ENCODE results near the gene MT1G.
A peak's percentile ranks its signal among the peaks of the same experiment; 100 is the strongest.
"Not testable (repeated sequence)": the region's sequence is repeated elsewhere in the genome, so short reads cannot be mapped to it uniquely, and the experiment has no call there.

The MT1G gene

DNA sequence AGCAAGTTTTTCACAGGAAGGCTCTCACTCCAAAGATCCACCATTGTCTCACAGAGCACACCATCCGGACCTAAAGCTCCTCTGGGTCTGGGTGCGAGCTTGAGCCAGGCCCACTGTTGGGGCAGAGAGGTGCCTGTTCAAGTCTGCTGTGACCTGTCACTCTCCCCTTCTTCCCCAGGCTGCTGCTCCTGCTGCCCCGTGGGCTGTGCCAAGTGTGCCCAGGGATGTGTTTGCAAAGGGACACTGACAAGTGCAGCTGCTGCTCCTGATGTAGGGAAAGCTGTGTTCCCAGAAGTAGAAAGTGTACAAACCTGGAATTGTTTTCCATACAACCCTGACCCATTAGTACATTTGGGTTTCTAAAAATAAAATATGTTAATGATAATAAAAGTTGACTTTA lies 9.6 kb upstream of the MT1G start:
- Histone ChIP-seq H4K20me1 (ENCODE audit: insufficient read depth, low read length) (no peaks in the 10 kb centered on the region), H3K27ac (ENCODE audit: low read depth, low read length, poor library complexity, severe bottlenecking) (no peak overlapping the region), H3K9me3 (ENCODE audit: low read length) (no peaks in the 10 kb centered on the region), H3K9me2 (ENCODE audit: low read depth, low read length) (no peaks in the 10 kb centered on the region), H3K36me3 (ENCODE audit: insufficient read depth, low read length) (no peaks in the 10 kb centered on the region), H3K9ac (ENCODE audit: low read length) (no peak overlapping the region), H3K4me1 (ENCODE audit: insufficient read depth, low read length, severe bottlenecking) (peaks cover 6% of the 10 kb centered on the region), H3K4me3 (ENCODE audit: low read depth, low read length, poor library complexity, severe bottlenecking) (no peak overlapping the region), H3F3A (ENCODE audit: insufficient read depth, low read length) (no peaks in the 10 kb centered on the region), H2AFZ (ENCODE audit: low read length) (no peak overlapping the region), H3K4me2 (ENCODE audit: low read length) (no peak overlapping the region), H3K79me2 (ENCODE audit: insufficient read depth, low read length) (no peaks in the 10 kb centered on the region), H3K27me3 (ENCODE audit: insufficient read depth, low read length) (peaks cover 4% of the 10 kb centered on the region; the same call in 1 of the 2 replicates)
- TF ChIP-seq EZH2 (IDR thresholded peaks at IDR 0.05; ENCODE audit: borderline replicate concordance, low read length) = no peak
- TF ChIP-seq, protein P1, sequence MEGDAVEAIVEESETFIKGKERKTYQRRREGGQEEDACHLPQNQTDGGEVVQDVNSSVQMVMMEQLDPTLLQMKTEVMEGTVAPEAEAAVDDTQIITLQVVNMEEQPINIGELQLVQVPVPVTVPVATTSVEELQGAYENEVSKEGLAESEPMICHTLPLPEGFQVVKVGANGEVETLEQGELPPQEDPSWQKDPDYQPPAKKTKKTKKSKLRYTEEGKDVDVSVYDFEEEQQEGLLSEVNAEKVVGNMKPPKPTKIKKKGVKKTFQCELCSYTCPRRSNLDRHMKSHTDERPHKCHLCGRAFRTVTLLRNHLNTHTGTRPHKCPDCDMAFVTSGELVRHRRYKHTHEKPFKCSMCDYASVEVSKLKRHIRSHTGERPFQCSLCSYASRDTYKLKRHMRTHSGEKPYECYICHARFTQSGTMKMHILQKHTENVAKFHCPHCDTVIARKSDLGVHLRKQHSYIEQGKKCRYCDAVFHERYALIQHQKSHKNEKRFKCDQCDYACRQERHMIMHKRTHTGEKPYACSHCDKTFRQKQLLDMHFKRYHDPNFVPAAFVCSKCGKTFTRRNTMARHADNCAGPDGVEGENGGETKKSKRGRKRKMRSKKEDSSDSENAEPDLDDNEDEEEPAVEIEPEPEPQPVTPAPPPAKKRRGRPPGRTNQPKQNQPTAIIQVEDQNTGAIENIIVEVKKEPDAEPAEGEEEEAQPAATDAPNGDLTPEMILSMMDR (IDR thresholded peaks at IDR 0.05; ENCODE audit: low read length) = no peak

DNA sequence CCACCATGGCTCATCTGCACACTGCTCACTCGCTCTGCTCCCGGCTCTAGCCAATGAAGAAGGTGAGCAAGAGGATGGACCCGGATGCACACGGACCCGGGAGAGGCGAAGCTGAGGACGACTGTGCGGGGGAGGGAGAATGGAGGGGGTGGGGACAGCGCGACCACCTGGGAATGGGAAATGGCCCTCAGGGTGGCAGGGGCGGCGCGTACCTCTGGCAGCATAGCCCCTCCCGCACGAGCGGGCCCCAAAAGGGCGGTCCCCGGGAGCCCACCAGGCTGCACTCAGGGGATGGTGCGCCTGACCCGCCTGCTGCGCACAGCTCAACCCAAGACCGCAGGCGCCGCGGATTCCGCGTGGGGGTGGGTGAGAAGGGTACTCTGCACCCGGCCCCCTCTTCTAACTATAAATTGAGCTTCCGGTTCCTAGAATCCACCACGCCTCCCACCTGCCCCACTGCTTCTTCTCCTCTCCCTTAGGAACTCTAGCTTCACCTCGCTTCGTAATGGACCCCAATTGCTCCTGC lies 7.9 kb upstream of the MT1G start:
- H2AFZ ChIP-seq (ENCODE audit: low read length) = no peak overlapping the region
- no peaks in the 10 kb centered on the region for H3K4me1 ChIP-seq (ENCODE audit: insufficient read depth, low read length, severe bottlenecking)
- H3K9me2 ChIP-seq (ENCODE audit: low read depth, low read length) = no peaks in the 10 kb centered on the region
- no peak overlapping the region for H3K4me2 ChIP-seq (ENCODE audit: low read length)
- H3K79me2 ChIP-seq (ENCODE audit: insufficient read depth, low read length) = no peaks in the 10 kb centered on the region
- no peak overlapping the region for H3K9ac ChIP-seq (ENCODE audit: low read length)
- no peak overlapping the region for H3K27ac ChIP-seq (ENCODE audit: low read depth, low read length, poor library complexity, severe bottlenecking)
- no peaks in the 10 kb centered on the region for H3K36me3 ChIP-seq (ENCODE audit: insufficient read depth, low read length)
- TF ChIP-seq, protein P1 (IDR thresholded peaks at IDR 0.05; ENCODE audit: low read length) = no peak
- no peak for TF ChIP-seq EZH2 (IDR thresholded peaks at IDR 0.05; ENCODE audit: borderline replicate concordance, low read length)
- H3K4me3 ChIP-seq (ENCODE audit: low read depth, low read length, poor library complexity, severe bottlenecking) = no peak overlapping the region
- no peaks in the 10 kb centered on the region for H3F3A ChIP-seq (ENCODE audit: insufficient read depth, low read length)
- H3K27me3 ChIP-seq (ENCODE audit: insufficient read depth, low read length) = peaks cover 4% of the 10 kb centered on the region; the same call in 1 of the 2 replicates
- no peaks in the 10 kb centered on the region for H4K20me1 ChIP-seq (ENCODE audit: insufficient read depth, low read length)
- H3K9me3 ChIP-seq (ENCODE audit: low read length) = no peaks in the 10 kb centered on the region

DNA sequence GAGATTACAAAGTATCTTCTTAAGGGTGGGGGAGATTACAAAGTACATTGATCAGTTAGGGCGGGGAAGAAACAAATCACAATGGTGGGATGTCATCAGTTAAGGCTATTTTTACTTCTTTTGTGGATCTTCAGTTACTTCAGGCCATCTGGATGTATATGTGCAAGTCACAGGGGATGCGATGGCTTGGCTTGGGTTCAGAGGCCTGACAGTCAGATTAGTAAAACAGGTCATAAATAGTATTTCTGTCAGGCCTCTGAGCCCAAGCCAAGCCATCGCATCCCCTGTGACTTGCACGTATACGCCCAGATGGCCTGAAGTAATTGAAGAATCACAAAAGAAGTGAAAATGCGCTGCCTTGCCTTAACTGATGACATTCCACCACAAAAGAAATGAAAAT lies 6.7 kb upstream of the MT1G start:
- H3F3A ChIP-seq (ENCODE audit: insufficient read depth, low read length); H3K4me1 ChIP-seq (ENCODE audit: insufficient read depth, low read length, severe bottlenecking); H3K4me2 ChIP-seq (ENCODE audit: low read length); H4K20me1 ChIP-seq (ENCODE audit: insufficient read depth, low read length); H2AFZ ChIP-seq (ENCODE audit: low read length); H3K9me3 ChIP-seq (ENCODE audit: low read length); H3K27me3 ChIP-seq (ENCODE audit: insufficient read depth, low read length); H3K9ac ChIP-seq (ENCODE audit: low read length); H3K36me3 ChIP-seq (ENCODE audit: insufficient read depth, low read length); H3K4me3 ChIP-seq (ENCODE audit: low read depth, low read length, poor library complexity, severe bottlenecking); H3K27ac ChIP-seq (ENCODE audit: low read depth, low read length, poor library complexity, severe bottlenecking); H3K79me2 ChIP-seq (ENCODE audit: insufficient read depth, low read length); H3K9me2 ChIP-seq (ENCODE audit: low read depth, low read length): not testable (repeated sequence)

DNA sequence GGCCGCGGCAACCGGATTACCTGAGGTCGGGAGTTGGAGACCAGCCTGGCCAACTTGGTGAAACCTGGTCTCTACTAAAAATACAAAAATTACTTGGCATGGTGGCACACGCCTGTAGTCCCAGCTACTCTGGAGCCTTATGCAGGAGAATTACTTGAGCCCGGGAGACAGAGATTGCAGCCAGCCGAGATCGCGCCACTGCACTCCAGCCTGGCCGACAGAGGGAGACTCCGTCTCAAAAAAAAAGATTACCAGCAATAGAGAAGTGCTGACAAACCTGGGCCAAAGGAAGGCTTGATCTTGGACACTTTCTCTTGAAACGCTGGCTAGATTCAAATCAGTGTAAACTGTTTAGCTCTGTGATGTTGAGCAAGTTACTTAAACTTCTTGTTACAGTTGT lies 6.1 kb upstream of the MT1G start:
- Histone ChIP-seq H3K36me3 (ENCODE audit: insufficient read depth, low read length) (no peaks in the 10 kb centered on the region), H3K9ac (ENCODE audit: low read length) (no peak overlapping the region), H3K9me3 (ENCODE audit: low read length) (no peaks in the 10 kb centered on the region), H3F3A (ENCODE audit: insufficient read depth, low read length) (no peaks in the 10 kb centered on the region), H2AFZ (ENCODE audit: low read length) (no peak overlapping the region), H3K9me2 (ENCODE audit: low read depth, low read length) (no peaks in the 10 kb centered on the region), H3K4me2 (ENCODE audit: low read length) (no peak overlapping the region), H4K20me1 (ENCODE audit: insufficient read depth, low read length) (no peaks in the 10 kb centered on the region), H3K79me2 (ENCODE audit: insufficient read depth, low read length) (no peaks in the 10 kb centered on the region), H3K27ac (ENCODE audit: low read depth, low read length, poor library complexity, severe bottlenecking) (no peak overlapping the region), H3K27me3 (ENCODE audit: insufficient read depth, low read length) (peaks cover 4% of the 10 kb centered on the region; the same call in 1 of the 2 replicates), H3K4me3 (ENCODE audit: low read depth, low read length, poor library complexity, severe bottlenecking) (no peak overlapping the region), H3K4me1 (ENCODE audit: insufficient read depth, low read length, severe bottlenecking) (no peaks in the 10 kb centered on the region)
- no peak for TF ChIP-seq EZH2 (IDR thresholded peaks at IDR 0.05; ENCODE audit: borderline replicate concordance, low read length)
- TF ChIP-seq, protein P1 (IDR thresholded peaks at IDR 0.05; ENCODE audit: low read length) = peak; percentile 67

All from OCI-LY1 (cell line).